DOHH2 (cell line): ENCODE data around the gene DRC3.

Experiments used
- EZH2phosphoT487 ChIP-seq: fragments of 200-600 bp; sonication (generic); IDR thresholded peaks from 2 replicates; pipeline ENCODE4 v1.6.1; 2017; ENCODE audit warnings: borderline replicate concordance, mild to moderate bottlenecking, antibody characterized with exemption, low read length, moderate library complexity, mixed read lengths
- TF ChIP-seq, protein P1 (sequence below): fragments of 200-600 bp; sonication (generic); IDR thresholded peaks from one replicate; pipeline ENCODE4 v1.5.1; 2014; ENCODE audit warnings: antibody characterized with exemption, mild to moderate bottlenecking, low read depth, low read length; ENCODE audit not compliant: poor library complexity, severe bottlenecking

DNA sequence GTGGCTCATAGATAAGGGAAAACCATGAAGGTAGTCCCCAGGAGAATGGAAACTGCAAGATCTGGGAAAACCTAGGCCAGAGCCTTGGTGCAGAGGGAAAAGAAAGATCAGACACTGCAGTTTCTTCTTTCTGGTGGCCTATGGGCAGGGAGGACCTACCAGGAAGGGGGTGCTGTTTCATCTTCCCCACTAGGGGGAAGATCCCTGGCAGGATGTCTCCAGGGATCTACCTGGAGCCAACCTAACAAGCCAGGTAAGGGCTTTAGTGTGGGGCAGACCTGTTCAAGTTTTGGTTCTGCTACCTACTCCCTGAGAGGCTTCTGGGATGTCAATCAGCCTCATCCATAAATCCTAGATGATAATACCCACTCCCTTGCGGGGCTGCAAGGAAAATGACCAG lies 21.9 kb upstream of the DRC3 start:
- TF ChIP-seq, protein P1, sequence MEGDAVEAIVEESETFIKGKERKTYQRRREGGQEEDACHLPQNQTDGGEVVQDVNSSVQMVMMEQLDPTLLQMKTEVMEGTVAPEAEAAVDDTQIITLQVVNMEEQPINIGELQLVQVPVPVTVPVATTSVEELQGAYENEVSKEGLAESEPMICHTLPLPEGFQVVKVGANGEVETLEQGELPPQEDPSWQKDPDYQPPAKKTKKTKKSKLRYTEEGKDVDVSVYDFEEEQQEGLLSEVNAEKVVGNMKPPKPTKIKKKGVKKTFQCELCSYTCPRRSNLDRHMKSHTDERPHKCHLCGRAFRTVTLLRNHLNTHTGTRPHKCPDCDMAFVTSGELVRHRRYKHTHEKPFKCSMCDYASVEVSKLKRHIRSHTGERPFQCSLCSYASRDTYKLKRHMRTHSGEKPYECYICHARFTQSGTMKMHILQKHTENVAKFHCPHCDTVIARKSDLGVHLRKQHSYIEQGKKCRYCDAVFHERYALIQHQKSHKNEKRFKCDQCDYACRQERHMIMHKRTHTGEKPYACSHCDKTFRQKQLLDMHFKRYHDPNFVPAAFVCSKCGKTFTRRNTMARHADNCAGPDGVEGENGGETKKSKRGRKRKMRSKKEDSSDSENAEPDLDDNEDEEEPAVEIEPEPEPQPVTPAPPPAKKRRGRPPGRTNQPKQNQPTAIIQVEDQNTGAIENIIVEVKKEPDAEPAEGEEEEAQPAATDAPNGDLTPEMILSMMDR = no peak
- TF ChIP-seq EZH2phosphoT487 = no peak
